ENCODE results near the gene PITPNM3. TPM values are rescaled to one million over a fixed set of nuclear protein-coding genes. Genes with fewer than 3 reads are reported as not detected.

PITPNM3 gene
- total RNA-seq, 1 experiment from 2014 or later, result 4.2 TPM

GRCh38 chr17:6580625-6581024 lies 24.3 kb upstream of the PITPNM3 start:
- peaks cover 8 to 20% of the 10 kb centered on the region in 2 experiments for H3K36me3 ChIP-seq (ENCODE audit: control insufficient read depth in 1 of 2, insufficient read depth in 2 of 2, low read length in 2 of 2)
- ChIA-PET RAD21 (ENCODE audit: low non-redundant PET in 1 of 2, low total read pairs in 2 of 2, uncharacterized antibody in 2 of 2, unreplicated experiment in 2 of 2) (no interaction called here), CTCF (no interaction called here), POLR2A (no interaction called here)
- H3K27ac ChIP-seq (ENCODE audit: low read depth, low read length), result no peak overlapping the region
- ATAC-seq, result no peak
- no peaks in the 10 kb centered on the region for H3K79me2 ChIP-seq (ENCODE audit: insufficient read depth, low read length)
- H4K20me1 ChIP-seq (ENCODE audit: insufficient read depth), result no peaks in the 10 kb centered on the region
- no peak overlapping the region for H3K4me3 ChIP-seq (replicated peaks in 1 of 2; ENCODE audit: low read depth in 1 of 2, low read length in 2 of 2)
- no peaks in the 10 kb centered on the region for H3K9me3 ChIP-seq (ENCODE audit: control insufficient read depth in 1 of 2, insufficient read depth in 1 of 2, low read depth in 1 of 2, low read length in 2 of 2)
- H3K9me2 ChIP-seq (ENCODE audit: insufficient read depth), result no peaks in the 10 kb centered on the region
- peaks cover 0 to 17% of the 10 kb centered on the region in 2 experiments; a peak in 3 of 4 replicates for H3K4me1 ChIP-seq (ENCODE audit: control insufficient read depth in 1 of 2, insufficient read depth in 2 of 2, low read length in 2 of 2)
- H2AFZ ChIP-seq (ENCODE audit: low read depth, low read length, poor library complexity, severe bottlenecking), result no peak overlapping the region
- no peak overlapping the region for H3K9ac ChIP-seq (ENCODE audit: low read length)
- no peak for DNase-seq (ENCODE audit: low read depth, low spot score)
- TF ChIP-seq RAD21 (IDR thresholded peaks at IDR 0.05; ENCODE audit: low read depth), result no peak
- TF ChIP-seq EZH2phosphoT487 (IDR thresholded peaks at IDR 0.05; ENCODE audit: borderline replicate concordance), result no peak
- TF ChIP-seq, protein P1, sequence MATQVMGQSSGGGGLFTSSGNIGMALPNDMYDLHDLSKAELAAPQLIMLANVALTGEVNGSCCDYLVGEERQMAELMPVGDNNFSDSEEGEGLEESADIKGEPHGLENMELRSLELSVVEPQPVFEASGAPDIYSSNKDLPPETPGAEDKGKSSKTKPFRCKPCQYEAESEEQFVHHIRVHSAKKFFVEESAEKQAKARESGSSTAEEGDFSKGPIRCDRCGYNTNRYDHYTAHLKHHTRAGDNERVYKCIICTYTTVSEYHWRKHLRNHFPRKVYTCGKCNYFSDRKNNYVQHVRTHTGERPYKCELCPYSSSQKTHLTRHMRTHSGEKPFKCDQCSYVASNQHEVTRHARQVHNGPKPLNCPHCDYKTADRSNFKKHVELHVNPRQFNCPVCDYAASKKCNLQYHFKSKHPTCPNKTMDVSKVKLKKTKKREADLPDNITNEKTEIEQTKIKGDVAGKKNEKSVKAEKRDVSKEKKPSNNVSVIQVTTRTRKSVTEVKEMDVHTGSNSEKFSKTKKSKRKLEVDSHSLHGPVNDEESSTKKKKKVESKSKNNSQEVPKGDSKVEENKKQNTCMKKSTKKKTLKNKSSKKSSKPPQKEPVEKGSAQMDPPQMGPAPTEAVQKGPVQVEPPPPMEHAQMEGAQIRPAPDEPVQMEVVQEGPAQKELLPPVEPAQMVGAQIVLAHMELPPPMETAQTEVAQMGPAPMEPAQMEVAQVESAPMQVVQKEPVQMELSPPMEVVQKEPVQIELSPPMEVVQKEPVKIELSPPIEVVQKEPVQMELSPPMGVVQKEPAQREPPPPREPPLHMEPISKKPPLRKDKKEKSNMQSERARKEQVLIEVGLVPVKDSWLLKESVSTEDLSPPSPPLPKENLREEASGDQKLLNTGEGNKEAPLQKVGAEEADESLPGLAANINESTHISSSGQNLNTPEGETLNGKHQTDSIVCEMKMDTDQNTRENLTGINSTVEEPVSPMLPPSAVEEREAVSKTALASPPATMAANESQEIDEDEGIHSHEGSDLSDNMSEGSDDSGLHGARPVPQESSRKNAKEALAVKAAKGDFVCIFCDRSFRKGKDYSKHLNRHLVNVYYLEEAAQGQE (IDR thresholded peaks at IDR 0.05; ENCODE audit: low read depth), result no peak
- no peak for TF ChIP-seq ZFX (IDR thresholded peaks at IDR 0.05)
- intact Hi-C loops (cut with micrococcal nuclease), result no loop called here
- H3K27me3 ChIP-seq (ENCODE audit: insufficient read depth, low read length), result no peaks in the 10 kb centered on the region
- no peak overlapping the region for H3K4me2 ChIP-seq (ENCODE audit: low read length)
- BruUV-seq (replicated peaks), result no TSS peak

DNA sequence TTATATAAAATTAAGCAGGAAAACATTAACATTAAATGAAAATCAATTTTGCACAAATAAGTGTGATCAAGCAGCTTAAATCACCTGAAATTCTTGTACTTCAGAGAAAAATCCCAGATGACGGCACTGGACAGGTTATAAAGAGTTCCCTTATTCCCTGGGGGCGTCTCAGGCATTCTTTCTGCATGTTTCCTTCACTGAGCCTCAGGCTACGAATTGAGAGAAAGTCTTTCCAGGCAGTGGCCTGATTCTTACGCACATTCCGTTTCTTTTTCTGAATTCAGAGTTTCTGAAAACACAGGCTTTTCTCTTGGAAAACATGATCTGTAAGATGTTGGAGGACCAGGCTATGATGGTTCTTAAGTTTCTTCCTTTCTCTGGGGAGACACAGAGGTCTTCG lies 22.1 kb upstream of the PITPNM3 start:
- ChIA-PET POLR2A (no interaction called here), CTCF (no interaction called here), RAD21 (ENCODE audit: low non-redundant PET in 1 of 2, low total read pairs in 2 of 2, uncharacterized antibody in 2 of 2, unreplicated experiment in 2 of 2) (no interaction called here)
- no peak overlapping the region for H3K27ac ChIP-seq (ENCODE audit: low read depth, low read length)
- intact Hi-C loops (cut with micrococcal nuclease), result no loop called here
- H3K9ac ChIP-seq (ENCODE audit: low read length), result no peak overlapping the region
- DNase-seq (ENCODE audit: low read depth, low spot score) (no peak), ATAC-seq (no peak)
- H3K4me3 ChIP-seq (replicated peaks in 1 of 2; ENCODE audit: low read depth in 1 of 2, low read length in 2 of 2), result no peak overlapping the region
- H3K79me2 ChIP-seq (ENCODE audit: insufficient read depth, low read length), result no peaks in the 10 kb centered on the region
- no peaks in the 10 kb centered on the region for H3K27me3 ChIP-seq (ENCODE audit: insufficient read depth, low read length)
- no TSS peak for BruUV-seq (replicated peaks)
- H3K4me2 ChIP-seq (ENCODE audit: low read length), result no peak overlapping the region
- H3K4me1 ChIP-seq (ENCODE audit: control insufficient read depth in 1 of 2, insufficient read depth in 2 of 2, low read length in 2 of 2), result peaks cover 0 to 25% of the 10 kb centered on the region in 2 experiments; a peak in 3 of 4 replicates
- H3K9me2 ChIP-seq (ENCODE audit: insufficient read depth), result no peaks in the 10 kb centered on the region
- peaks cover 1 to 6% of the 10 kb centered on the region in 2 experiments for H3K36me3 ChIP-seq (ENCODE audit: control insufficient read depth in 1 of 2, insufficient read depth in 2 of 2, low read length in 2 of 2)
- H4K20me1 ChIP-seq (ENCODE audit: insufficient read depth), result no peaks in the 10 kb centered on the region
- TF ChIP-seq ZFX (IDR thresholded peaks at IDR 0.05) (no peak), CBX3 (IDR thresholded peaks at IDR 0.05; ENCODE audit: low read depth) (no peak)
- H2AFZ ChIP-seq (ENCODE audit: low read depth, low read length, poor library complexity, severe bottlenecking), result no peak overlapping the region
- H3K9me3 ChIP-seq (ENCODE audit: control insufficient read depth in 1 of 2, insufficient read depth in 1 of 2, low read depth in 1 of 2, low read length in 2 of 2), result no peaks in the 10 kb centered on the region

Data from HCT116 (cell line).